ENCODE measurements around the gene SLC35C1. TPM values are rescaled to one million over a fixed set of nuclear protein-coding genes. Genes with fewer than 3 reads are reported as not detected.

The SLC35C1 gene
- total and polyA plus RNA-seq, 2 of the 13 experiments (the other 11 are each of a cell fraction or from before 2014, with no cell fraction given), result 2.9 to 7.0 TPM

GRCh38 chr11:45803971-45804760 is 783 bp upstream of the SLC35C1 start (continued):
- TF ChIP-seq ZNF768 (CRISPR knock-in tag; IDR thresholded peaks at IDR 0.05) (peak; percentile 22; the same call in 1 of the 2 replicates), FOXO4 (CRISPR knock-in tag; conservative IDR thresholded peaks at IDR 0.05) (no peak), ZNF274 (CRISPR knock-in tag; IDR thresholded peaks at IDR 0.05) (peak; percentile 55; the same call in 1 of the 2 replicates), MED8 (CRISPR knock-in tag; IDR thresholded peaks at IDR 0.05; ENCODE audit: insufficient replicate concordance) (peak; percentile 17), SALL1 (CRISPR knock-in tag; IDR thresholded peaks at IDR 0.05) (peak; percentile 50), THAP11 (CRISPR knock-in tag; IDR thresholded peaks at IDR 0.05) (peak; percentile 12), PATZ1 (CRISPR knock-in tag; IDR thresholded peaks at IDR 0.05) (peak; percentile 27; the same call in 1 of the 2 replicates), ZFX (CRISPR knock-in tag; IDR thresholded peaks at IDR 0.05; ENCODE audit: low read depth) (peak; percentile 73)
- TF ChIP-seq, protein P1, sequence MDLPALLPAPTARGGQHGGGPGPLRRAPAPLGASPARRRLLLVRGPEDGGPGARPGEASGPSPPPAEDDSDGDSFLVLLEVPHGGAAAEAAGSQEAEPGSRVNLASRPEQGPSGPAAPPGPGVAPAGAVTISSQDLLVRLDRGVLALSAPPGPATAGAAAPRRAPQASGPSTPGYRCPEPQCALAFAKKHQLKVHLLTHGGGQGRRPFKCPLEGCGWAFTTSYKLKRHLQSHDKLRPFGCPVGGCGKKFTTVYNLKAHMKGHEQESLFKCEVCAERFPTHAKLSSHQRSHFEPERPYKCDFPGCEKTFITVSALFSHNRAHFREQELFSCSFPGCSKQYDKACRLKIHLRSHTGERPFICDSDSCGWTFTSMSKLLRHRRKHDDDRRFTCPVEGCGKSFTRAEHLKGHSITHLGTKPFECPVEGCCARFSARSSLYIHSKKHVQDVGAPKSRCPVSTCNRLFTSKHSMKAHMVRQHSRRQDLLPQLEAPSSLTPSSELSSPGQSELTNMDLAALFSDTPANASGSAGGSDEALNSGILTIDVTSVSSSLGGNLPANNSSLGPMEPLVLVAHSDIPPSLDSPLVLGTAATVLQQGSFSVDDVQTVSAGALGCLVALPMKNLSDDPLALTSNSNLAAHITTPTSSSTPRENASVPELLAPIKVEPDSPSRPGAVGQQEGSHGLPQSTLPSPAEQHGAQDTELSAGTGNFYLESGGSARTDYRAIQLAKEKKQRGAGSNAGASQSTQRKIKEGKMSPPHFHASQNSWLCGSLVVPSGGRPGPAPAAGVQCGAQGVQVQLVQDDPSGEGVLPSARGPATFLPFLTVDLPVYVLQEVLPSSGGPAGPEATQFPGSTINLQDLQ (CRISPR knock-in tag; IDR thresholded peaks at IDR 0.05), result 0 out of 2 replicates have a peak, but pooled peaks have one; percentile 47
- TF ChIP-seq, protein P2, sequence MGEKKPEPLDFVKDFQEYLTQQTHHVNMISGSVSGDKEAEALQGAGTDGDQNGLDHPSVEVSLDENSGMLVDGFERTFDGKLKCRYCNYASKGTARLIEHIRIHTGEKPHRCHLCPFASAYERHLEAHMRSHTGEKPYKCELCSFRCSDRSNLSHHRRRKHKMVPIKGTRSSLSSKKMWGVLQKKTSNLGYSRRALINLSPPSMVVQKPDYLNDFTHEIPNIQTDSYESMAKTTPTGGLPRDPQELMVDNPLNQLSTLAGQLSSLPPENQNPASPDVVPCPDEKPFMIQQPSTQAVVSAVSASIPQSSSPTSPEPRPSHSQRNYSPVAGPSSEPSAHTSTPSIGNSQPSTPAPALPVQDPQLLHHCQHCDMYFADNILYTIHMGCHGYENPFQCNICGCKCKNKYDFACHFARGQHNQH (CRISPR knock-in tag; IDR thresholded peaks at IDR 0.05), result peak; percentile 30; the same call in 1 of the 2 replicates
- TF ChIP-seq, protein P3, sequence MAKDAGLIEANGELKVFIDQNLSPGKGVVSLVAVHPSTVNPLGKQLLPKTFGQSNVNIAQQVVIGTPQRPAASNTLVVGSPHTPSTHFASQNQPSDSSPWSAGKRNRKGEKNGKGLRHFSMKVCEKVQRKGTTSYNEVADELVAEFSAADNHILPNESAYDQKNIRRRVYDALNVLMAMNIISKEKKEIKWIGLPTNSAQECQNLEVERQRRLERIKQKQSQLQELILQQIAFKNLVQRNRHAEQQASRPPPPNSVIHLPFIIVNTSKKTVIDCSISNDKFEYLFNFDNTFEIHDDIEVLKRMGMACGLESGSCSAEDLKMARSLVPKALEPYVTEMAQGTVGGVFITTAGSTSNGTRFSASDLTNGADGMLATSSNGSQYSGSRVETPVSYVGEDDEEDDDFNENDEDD (CRISPR knock-in tag; IDR thresholded peaks at IDR 0.05; ENCODE audit: borderline replicate concordance), result peak; percentile 14; the same call in 1 of the 2 replicates
- TF ChIP-seq, protein P4, sequence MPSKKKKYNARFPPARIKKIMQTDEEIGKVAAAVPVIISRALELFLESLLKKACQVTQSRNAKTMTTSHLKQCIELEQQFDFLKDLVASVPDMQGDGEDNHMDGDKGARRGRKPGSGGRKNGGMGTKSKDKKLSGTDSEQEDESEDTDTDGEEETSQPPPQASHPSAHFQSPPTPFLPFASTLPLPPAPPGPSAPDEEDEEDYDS (CRISPR knock-in tag; IDR thresholded peaks at IDR 0.05), result no peak
- TF ChIP-seq, protein P5, sequence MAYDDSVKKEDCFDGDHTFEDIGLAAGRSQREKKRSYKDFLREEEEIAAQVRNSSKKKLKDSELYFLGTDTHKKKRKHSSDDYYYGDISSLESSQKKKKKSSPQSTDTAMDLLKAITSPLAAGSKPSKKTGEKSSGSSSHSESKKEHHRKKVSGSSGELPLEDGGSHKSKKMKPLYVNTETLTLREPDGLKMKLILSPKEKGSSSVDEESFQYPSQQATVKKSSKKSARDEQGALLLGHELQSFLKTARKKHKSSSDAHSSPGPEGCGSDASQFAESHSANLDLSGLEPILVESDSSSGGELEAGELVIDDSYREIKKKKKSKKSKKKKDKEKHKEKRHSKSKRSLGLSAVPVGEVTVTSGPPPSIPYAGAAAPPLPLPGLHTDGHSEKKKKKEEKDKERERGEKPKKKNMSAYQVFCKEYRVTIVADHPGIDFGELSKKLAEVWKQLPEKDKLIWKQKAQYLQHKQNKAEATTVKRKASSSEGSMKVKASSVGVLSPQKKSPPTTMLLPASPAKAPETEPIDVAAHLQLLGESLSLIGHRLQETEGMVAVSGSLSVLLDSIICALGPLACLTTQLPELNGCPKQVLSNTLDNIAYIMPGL (CRISPR knock-in tag; IDR thresholded peaks at IDR 0.05; ENCODE audit: borderline replicate concordance in 1 of 2, low read depth in 1 of 2), result peak; percentile 5 to 65; a peak in 2 of 4 replicates

Measured in HepG2 (cell line).